Subcutaneous adipose tissue (tissue), 4 donors: ENCODE results near the gene FILIP1. TPM values are rescaled to one million over a fixed set of nuclear protein-coding genes. Genes with fewer than 3 reads are reported as not detected.

Experiments used
- total RNA-seq, 4 donors: library from RNA; depleted of rRNA; stranded (reverse); fragments of >200 nt; gene quantifications; one replicate each; pipeline ENCODE4 v1.1.0, GENCODE V29; 2016
- TF ChIP-seq, protein P1 (sequence below): fragments of 450-650 bp; IDR thresholded peaks from one replicate; pipeline ENCODE4 v1.5.1; 2016; ENCODE audit warnings: low read depth, mild to moderate bottlenecking, control low read depth, antibody characterized with exemption, moderate library complexity

The FILIP1 gene
- total RNA-seq, 4 donors from 2014 or later, result 3.4 to 16.2 (median 5.8) TPM

DNA sequence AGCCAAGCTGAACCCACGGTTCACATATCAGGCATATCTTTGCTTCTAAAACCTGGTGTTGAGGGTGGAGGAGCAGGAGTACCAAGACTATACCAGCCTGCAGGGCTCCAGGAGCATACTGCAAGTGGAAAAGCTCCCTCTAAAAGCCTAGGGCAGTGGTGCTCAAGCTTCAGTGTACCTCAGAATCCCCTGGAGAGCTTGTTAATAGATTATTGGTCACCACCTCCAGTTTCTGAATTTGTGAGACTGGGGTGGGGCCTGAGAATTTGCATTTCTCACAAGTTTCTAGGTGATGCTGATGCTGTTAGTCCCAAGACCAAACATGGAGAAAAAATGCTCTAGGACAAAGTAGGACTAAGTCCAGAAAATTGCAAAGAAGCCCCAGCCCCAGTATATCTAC lies 65.4 kb downstream of the FILIP1 start:
- TF ChIP-seq, protein P1, sequence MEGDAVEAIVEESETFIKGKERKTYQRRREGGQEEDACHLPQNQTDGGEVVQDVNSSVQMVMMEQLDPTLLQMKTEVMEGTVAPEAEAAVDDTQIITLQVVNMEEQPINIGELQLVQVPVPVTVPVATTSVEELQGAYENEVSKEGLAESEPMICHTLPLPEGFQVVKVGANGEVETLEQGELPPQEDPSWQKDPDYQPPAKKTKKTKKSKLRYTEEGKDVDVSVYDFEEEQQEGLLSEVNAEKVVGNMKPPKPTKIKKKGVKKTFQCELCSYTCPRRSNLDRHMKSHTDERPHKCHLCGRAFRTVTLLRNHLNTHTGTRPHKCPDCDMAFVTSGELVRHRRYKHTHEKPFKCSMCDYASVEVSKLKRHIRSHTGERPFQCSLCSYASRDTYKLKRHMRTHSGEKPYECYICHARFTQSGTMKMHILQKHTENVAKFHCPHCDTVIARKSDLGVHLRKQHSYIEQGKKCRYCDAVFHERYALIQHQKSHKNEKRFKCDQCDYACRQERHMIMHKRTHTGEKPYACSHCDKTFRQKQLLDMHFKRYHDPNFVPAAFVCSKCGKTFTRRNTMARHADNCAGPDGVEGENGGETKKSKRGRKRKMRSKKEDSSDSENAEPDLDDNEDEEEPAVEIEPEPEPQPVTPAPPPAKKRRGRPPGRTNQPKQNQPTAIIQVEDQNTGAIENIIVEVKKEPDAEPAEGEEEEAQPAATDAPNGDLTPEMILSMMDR, result no peak

DNA sequence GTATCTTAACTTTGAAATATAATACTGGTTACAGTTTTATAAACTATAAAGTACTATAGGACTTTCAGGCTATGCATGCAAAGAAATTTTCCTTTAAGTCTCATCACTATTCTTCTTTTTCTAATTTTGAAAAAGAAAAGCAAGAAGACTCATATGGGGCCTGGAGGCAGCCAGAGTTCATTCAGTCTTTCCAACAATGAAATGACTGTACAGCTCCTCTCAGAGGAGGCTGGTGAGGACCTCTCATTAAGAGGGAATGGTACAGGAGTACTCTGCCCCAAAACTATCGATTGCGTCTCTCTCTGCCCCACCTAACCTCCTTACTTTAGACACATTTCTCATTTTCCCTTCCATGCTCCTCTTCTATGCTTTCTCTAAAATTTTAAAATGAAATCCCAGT lies 66.3 kb downstream of the FILIP1 start:
- TF ChIP-seq, protein P1, result no peak

DNA sequence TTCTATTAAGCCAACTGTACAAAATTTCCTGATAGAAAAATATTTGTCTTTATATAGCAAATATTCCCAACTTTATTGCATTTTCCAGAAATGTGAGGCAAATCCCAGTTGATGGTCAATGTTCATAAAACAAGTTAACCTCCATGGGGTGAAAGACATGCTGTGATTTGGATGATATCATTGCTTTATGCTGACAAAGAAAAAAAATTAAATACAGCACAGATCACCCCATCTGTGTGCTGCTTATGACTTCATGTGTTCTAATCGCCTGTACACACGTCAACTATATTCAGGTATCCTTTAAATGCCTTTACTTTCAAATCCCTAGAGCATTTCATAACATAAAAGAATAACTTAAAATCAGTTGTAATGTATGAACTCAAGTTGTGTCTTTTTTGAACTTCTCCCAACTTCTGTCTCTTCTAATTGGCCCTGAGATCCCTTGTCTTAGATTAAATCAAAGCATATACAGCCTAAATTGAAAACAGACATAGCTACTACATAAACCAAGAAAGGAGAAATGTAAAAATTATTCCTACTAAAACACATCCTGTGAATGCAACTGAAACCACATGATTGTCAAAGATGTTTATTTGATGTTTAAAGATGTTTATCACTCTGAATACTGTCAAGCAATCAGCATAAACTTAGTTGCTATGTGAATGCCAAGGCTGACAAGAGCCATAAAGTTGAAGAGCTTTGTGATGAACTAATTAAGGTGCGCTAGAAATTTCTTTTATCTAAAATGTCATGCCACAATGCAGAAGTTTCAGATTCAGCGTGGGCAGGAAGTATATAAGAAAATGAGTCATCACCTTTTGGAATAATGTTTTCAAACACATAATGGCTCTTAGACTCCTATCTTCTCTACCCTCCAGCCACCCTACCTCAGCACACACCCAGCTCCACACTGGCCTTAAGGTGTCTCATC lies 68.7 kb downstream of the FILIP1 start:
- TF ChIP-seq, protein P1, result no peak

DNA sequence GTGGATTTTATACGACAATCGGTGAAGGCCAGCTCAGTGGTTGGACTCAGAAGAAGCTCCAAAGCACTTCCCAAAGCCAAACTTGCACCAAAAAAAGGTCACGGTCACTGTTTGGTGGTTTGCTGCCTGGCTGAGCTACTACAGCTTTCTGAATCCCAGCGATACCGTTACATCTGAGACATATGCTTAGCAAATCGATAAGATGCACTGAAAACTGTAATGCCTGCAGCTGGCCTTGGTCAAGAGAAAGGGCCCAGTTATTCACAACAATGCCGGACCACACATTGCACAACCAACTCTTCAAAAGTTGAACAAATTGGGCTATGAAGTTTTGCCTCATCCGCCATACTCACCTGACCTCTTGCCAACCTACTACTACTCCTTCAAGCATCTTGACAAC lies 70.2 kb downstream of the FILIP1 start:
- TF ChIP-seq, protein P1, result no peak

DNA sequence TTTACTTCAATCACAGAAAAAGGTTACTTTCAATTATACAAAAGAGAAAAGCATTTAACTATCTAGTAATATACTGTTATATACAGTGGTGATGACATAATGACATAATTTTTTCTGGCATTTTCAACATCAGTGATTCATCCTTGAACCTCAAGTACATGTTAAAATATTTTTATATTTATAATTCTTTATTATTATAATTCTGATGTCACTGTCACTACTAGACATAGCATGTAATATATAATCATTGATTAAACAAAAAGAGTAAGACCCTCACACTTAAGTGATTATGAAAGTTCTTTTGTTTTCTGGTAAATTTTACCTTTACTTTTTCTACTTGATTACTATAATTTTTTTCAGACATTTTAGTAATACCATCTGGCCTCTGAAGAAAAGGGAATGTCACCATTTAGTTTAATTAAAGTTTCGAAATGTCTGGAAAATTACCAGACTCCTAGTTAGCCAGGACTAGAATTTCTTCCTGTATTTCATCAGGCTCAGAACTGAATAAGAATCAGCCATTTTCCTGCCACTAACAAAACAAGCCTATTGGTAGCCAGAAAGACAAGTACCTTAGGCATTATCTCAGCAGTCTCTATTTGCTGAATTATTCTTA lies 71.5 kb downstream of the FILIP1 start:
- TF ChIP-seq, protein P1, result no peak

DNA sequence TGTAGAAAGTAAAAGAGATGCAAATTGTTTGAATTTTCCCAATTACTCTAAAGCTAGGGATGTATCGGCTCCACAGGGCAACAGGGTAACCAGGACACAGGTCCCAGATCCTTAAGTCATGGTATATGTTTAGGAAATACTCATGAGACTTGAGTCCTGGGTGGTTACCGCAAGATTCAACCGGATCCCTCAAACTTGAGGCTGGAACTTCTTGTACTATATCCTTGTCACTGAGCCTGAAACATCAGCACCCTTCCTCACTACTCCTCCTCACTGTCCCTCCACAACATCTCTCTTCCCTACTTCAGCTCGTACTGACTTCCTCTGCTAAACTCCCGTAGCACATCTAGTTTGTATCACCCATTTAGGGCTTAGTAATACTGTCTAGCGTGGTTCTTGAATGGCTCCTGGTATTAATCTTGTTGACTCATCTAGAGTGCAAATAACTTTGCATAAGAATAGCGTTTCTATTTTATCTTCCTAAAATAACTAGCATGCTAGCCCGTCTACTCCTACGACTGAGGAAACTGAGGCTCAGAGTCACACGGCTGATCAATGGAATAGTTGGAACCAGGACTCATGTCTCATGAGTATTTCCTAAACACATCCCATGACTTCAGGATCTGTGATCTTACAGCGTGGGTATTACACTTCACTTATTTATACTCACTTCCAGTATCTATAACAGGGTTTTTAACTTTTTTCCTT lies 72.1 kb downstream of the FILIP1 start:
- TF ChIP-seq, protein P1, result no peak

DNA sequence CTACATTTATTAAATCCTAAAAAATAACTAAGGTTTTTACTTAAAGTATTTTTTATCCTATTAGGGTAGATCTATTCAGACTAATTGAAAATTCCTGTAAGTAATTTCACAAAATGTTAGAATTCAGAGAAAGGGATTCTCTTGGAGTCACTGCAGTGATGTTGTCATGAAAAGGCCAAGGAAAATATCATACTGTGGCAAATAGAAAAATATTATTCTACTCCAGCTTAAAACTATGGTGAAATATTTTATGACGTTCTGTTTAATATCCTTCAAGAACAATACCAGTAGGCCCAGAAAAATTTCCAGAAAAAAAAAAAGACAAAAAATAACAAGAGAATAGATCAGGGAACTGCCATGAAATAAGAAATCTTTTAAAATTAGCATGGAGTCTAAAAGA lies 73.6 kb downstream of the FILIP1 start:
- TF ChIP-seq, protein P1, result no peak
